Measurements from ENCODE around the gene ANXA1.

DNA sequence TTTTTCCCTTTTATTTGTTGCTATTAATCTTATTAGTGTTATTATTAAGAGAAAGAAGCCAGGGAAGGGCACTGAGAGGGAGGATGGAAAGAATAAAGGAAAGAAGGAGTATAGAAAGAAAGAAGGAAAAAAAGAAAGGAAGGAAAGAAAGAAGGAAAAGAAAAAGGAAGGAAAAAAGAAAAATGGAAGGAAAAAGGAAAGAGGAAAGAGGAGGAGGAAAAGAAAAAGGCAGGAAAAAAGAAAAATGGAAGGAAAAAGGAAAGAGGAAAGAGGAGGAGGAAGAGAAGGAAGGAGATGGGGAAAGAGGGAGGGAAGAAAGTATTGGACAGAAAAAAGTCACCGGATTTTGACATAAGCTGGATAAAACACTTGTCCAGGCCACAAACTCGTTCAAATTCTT, 47.8 kb downstream of the ANXA1 start:
- TF ChIP-seq CTCF (IDR thresholded peaks at IDR 0.05) (no peak), POLR2A (IDR thresholded peaks at IDR 0.05) (no peak)

All from body of pancreas (tissue), 4 donors.